ENCODE measurements around the gene TTC28. TPM values are rescaled to one million over a fixed set of nuclear protein-coding genes. Genes with fewer than 3 reads are reported as not detected.

TTC28 gene
- total and polyA plus RNA-seq, 12 donors = 2.1 to 27.7 (median 20.4) TPM

DNA sequence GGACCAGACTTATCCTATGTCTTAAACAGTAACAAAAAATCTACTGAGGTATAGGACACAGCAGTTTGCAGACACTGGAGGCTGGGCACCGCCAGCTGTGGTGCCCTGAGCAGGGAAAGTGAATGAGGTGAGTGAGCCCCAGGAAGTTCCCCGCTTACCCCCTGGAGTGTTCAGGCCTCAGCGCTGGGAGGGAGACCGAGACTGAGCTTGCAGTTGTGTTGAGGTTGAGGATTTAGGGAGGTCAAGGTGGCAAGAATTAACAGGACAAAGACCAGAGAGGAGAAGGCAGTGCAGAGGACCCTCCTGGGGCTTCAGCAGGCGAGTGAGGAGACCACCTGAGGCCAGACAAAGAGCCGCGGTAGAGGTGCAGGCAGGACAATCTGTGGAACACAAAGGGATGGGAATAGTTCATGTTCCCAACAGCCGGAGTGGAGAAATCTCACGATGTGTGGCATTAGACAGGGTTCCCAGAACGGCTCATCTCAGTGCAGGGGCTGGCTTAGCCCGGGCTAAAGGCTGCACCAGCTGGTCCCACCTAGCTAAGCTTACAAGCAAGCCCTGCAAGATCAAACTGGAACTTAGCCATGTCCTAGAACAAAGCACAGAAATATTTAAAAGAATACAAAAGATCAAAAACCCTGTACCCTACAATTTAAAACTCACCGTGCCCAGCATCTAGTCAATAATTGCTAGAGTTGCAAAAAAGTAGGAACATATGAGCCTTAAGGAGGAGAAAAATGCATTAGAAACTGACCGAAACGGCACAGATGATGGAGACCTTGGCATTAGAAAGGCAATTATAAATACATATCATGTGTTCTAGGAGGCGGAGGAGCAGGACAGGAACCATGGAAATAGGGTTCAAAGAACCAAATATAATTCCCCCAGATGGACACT lies 713.2 kb downstream of the TTC28 start:
- Histone ChIP-seq H3K4me3 (no peak overlapping the region), H3K36me3 (no peaks in the 10 kb centered on the region), H3K27me3 (no peaks in the 10 kb centered on the region), H3K9me3 (peaks cover 0 to 21% (median 11%) of the 10 kb centered on the region in 11 donors), H3K4me1 (peaks cover 0 to 17% (median 10%) of the 10 kb centered on the region in 9 donors), H3K27ac (no peak overlapping the region)
- DNase-seq (no peak), ATAC-seq (no peak)
- intact Hi-C loops (cut with DNase I) = no loop called here
- TF ChIP-seq, protein P1, sequence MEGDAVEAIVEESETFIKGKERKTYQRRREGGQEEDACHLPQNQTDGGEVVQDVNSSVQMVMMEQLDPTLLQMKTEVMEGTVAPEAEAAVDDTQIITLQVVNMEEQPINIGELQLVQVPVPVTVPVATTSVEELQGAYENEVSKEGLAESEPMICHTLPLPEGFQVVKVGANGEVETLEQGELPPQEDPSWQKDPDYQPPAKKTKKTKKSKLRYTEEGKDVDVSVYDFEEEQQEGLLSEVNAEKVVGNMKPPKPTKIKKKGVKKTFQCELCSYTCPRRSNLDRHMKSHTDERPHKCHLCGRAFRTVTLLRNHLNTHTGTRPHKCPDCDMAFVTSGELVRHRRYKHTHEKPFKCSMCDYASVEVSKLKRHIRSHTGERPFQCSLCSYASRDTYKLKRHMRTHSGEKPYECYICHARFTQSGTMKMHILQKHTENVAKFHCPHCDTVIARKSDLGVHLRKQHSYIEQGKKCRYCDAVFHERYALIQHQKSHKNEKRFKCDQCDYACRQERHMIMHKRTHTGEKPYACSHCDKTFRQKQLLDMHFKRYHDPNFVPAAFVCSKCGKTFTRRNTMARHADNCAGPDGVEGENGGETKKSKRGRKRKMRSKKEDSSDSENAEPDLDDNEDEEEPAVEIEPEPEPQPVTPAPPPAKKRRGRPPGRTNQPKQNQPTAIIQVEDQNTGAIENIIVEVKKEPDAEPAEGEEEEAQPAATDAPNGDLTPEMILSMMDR (IDR thresholded peaks at IDR 0.05) = no peak
- WGBS, 2 donors = 94 to 96% methylated on average over 15 of the region's 15 CpGs

DNA sequence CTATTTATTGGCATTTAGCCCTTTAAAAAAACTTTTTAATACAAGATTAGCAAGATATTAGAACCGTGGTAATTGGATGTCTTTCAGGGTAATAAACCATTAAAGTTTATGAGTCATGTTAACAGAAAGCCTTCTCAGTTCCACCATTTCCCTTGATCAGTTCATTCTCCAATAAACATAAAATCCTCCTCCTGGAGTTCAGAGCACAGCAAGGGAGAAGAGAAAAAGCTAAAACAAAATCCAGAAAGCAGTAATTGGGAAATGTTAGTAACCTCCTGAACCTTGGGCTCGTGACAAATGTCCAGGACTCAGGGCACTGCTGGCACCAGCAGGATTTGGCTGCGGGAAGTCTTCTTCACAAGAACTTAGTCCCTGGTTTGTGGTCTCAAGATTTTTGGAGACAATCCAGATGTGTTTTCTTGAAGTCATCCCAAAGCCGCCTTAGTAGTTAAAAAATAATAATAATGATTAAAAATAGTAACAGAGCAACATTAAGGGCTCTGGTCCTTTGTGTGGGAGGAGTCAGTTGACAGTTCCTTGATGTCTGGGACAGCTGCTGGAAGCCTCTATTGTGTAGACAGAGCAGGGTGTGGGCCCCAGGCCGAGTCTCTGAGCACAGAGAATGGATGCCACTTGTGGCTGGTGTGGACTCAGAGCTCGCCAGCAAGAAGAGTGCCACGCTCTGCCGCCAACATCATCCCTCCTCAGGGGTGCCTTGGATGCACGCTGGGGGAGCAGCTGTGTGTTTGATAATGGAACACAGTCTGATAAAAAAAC lies 717.2 kb downstream of the TTC28 start:
- Histone ChIP-seq H3K4me3 (no peak overlapping the region), H3K36me3 (no peaks in the 10 kb centered on the region), H3K9me3 (no peaks in the 10 kb centered on the region), H3K4me1 (peaks cover 0 to 38% (median 15%) of the 10 kb centered on the region in 9 donors), H3K27ac (peak overlapping the region in 4 of 10 donors; percentile 2 to 57 (median 34)), H3K27me3 (no peaks in the 10 kb centered on the region)
- DNase-seq = no peak
- WGBS, 2 donors = 45 to 50% methylated on average over 9 of the region's 9 CpGs
- intact Hi-C loops (cut with DNase I) = loop anchor here in 1 of 10 donors (5.0 kb wide), 1 partner anchor 40 kb away; no protein-coding TSS in a partner anchor
- TF ChIP-seq, protein P1 (IDR thresholded peaks at IDR 0.05) = no peak
- ATAC-seq = peak in 7 of 8 donors; percentile 49 to 68 (median 52)

DNA sequence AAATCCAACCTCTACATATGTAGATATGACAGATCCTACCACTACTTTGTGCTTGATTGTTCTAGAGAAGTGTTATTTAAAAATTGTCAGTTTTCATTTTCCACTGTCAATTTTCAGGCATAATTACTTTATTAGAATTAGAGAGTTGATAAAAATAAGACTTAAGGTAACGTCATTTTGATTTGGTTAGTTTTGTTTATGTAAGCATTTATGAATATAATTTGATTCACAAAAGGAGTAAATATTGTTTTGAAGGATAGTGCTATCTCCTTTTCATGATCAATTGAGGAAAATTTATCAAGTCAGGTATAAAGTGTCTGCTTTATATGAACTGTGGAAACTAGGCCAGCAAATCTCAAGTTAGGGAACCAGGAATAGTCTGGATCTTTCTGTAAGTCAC lies 718.0 kb downstream of the TTC28 start:
- Histone ChIP-seq H3K27ac (peak overlapping the region in 1 of 10 donors; percentile 57), H3K36me3 (no peaks in the 10 kb centered on the region), H3K4me3 (no peak overlapping the region), H3K27me3 (no peaks in the 10 kb centered on the region), H3K9me3 (no peaks in the 10 kb centered on the region), H3K4me1 (peaks cover 0 to 38% (median 15%) of the 10 kb centered on the region in 9 donors)
- TF ChIP-seq, protein P1 (IDR thresholded peaks at IDR 0.05) = no peak
- ATAC-seq (no peak), DNase-seq (no peak)
- 73 to 77% methylated on average over 1 of the region's 1 CpG for whole genome bisulfite sequencing, 2 donors
- intact Hi-C loops (cut with DNase I) = loop anchor here in 1 of 10 donors (5.0 kb wide), 1 partner anchor 39 kb away; no protein-coding TSS in a partner anchor

DNA sequence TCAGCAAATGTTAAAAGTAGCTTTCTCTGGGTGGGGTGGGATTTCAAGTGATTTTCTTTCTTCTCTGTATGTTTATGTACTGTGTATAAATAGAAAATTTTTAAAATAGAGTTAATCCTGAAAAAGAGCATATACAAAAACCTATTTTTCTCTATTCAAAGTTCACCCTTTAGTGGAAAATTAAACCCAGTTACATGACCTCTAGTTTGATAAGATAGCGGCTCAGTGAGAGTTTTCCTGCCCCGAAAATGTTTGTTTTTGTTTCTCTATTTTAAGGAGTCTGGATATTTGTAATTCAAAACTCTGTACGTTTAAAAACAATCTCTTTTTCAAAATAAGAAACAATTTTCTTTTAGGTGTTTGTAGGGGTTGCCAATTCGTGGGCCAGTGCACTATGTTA lies 718.5 kb downstream of the TTC28 start:
- intact Hi-C loops (cut with DNase I) = loop anchor here in 1 of 10 donors (5.0 kb wide), 1 partner anchor 39 kb away; no protein-coding TSS in a partner anchor
- Histone ChIP-seq H3K27me3 (no peaks in the 10 kb centered on the region), H3K36me3 (no peaks in the 10 kb centered on the region), H3K4me3 (no peak overlapping the region), H3K27ac (no peak overlapping the region), H3K9me3 (peaks cover 0 to 4% (median 0%) of the 10 kb centered on the region in 11 donors), H3K4me1 (peaks cover 0 to 38% (median 15%) of the 10 kb centered on the region in 9 donors)
- WGBS, 2 donors = 66 to 81% methylated on average over 4 of the region's 4 CpGs
- no peak for ATAC-seq
- DNase-seq = no peak
- TF ChIP-seq, protein P1 (IDR thresholded peaks at IDR 0.05) = no peak
